IPS-18a (cell line): ENCODE results near the gene USP28.
"Not testable (repeated sequence)": the region's sequence is repeated elsewhere in the genome, so short reads cannot be mapped to it uniquely, and the experiment has no call there.

Source experiments
- H3K27ac ChIP-seq: one replicate; pipeline ENCODE4 v1.5.1; 2013; ENCODE audit warnings: low read length
- H3K27me3 ChIP-seq: one replicate; pipeline ENCODE4 v1.6.1; 2013; ENCODE audit warnings: mild to moderate bottlenecking, low read length; ENCODE audit not compliant: control insufficient read depth, insufficient read depth
- H3K36me3 ChIP-seq: one replicate; pipeline ENCODE4 v1.6.1; 2013; ENCODE audit warnings: low read depth, low read length; ENCODE audit not compliant: control insufficient read depth
- H3K4me1 ChIP-seq: one replicate; pipeline ENCODE4 v1.6.1; 2013; ENCODE audit warnings: low read depth, low read length; ENCODE audit not compliant: control insufficient read depth
- H3K4me3 ChIP-seq: one replicate; pipeline ENCODE4 v1.5.1; 2013; ENCODE audit warnings: low read length
- H3K9ac ChIP-seq: one replicate; pipeline ENCODE4 v1.6.1; 2013; ENCODE audit warnings: mild to moderate bottlenecking, low read length, moderate library complexity
- H3K9me3 ChIP-seq: one replicate; pipeline ENCODE4 v1.6.1; 2013; ENCODE audit warnings: low read depth, low read length; ENCODE audit not compliant: control insufficient read depth

USP28 gene

DNA sequence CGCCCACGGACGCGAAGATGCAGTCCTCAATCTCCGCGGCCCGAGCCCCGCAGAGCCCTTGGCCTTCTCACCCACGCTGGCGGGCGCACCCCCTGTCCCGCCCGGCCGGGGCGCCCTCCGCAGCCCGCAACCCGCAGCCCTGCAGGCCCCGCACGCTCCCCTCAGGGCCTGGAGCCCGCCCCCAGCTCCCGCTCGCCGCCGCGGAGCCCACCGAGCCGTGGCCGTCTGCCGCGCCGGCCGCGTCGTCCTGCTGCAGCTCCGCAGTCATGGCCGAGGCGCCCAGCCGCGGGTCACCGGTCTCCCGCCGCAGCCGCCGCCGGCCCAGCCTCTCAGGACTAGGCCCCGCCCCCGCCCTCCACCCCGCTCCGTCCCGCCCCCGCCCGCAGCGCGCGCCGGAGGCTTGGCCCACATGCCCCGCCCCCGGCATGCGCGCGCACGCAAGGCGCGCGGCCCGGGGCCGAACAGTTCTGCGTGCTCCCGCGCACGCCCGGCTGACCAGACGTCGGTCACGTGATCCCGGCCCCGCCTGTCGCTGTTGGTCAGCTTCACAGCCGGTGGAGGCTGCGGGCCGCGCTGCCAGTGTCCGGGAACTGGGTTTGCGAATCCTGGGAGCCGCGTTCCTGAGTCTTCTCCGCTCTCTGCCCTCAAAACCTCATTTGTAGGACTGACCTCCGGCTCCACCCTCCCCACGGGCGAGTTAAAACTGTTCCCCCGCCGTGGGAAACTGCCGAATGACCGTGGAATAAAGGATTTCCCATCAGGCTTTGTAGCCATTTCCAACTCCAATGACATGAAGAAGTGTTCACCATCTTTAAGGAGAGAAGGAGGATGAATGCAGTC lies at the start of gene USP28:
Gene USP28, minus strand, starts transcription at position 339 of the 840 bp plus-strand sequence. Its CDS starts 71 bp downstream, at position 268.
- Histone ChIP-seq H3K9ac (peak within 1 kb of the TSS; percentile 83), H3K36me3 (peaks cover 5% of the 10 kb centered on the region), H3K4me3 (peak within 1 kb of the TSS; percentile 85), H3K27me3 (no peaks in the 10 kb centered on the region), H3K4me1 (peaks cover 19% of the 10 kb centered on the region), H3K27ac (peak within 1 kb of the TSS; percentile 96), H3K9me3 (no peaks in the 10 kb centered on the region)

GRCh38 chr11:113923572-113923971 lies 48.2 kb upstream of the USP28 start:
- no peak overlapping the region for H3K4me3 ChIP-seq
- H3K36me3 ChIP-seq = no peaks in the 10 kb centered on the region
- no peaks in the 10 kb centered on the region for H3K9me3 ChIP-seq
- H3K9ac ChIP-seq = no peak overlapping the region
- H3K4me1 ChIP-seq = no peaks in the 10 kb centered on the region
- no peaks in the 10 kb centered on the region for H3K27me3 ChIP-seq
- H3K27ac ChIP-seq = no peak overlapping the region

DNA sequence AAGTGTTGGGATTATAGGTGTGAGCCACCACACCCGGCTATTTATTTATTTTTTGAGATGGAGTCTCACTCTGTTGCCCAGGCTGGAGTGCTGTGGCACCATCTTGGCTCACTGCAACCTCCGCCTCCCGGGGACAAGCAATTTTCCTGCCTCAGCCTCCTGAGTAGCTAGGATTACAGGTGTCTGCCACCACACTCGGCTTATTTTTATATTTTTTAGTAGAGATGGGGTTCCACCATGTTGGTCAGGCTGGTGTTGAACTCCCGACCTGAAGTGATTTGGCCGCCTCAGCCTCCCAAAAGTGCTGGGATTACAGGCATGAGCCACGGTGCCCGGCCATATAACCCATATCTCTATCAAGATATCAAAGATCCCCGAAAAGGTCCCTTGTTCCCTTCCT lies 36.1 kb upstream of the USP28 start:
- not testable (repeated sequence) for H3K4me3 ChIP-seq, H3K36me3 ChIP-seq, H3K9ac ChIP-seq, H3K27ac ChIP-seq, H3K27me3 ChIP-seq, H3K4me1 ChIP-seq, H3K9me3 ChIP-seq

GRCh38 chr11:113908098-113908497 lies 32.7 kb upstream of the USP28 start:
- Histone ChIP-seq H3K4me1 (peaks cover 7% of the 10 kb centered on the region), H3K27ac (no peak overlapping the region), H3K27me3 (no peaks in the 10 kb centered on the region), H3K9ac (no peak overlapping the region), H3K4me3 (no peak overlapping the region), H3K9me3 (no peaks in the 10 kb centered on the region), H3K36me3 (no peaks in the 10 kb centered on the region)

- H3K27me3 ChIP-seq = no peaks in the 10 kb centered on the region
Measured at GRCh38 chr11:113907681-113908080, 32.3 kb upstream of the USP28 start.

GRCh38 chr11:113907152-113907551 lies 31.8 kb upstream of the USP28 start:
- no peaks in the 10 kb centered on the region for H3K9me3 ChIP-seq
- H3K4me3 ChIP-seq = no peak overlapping the region
- peaks cover 7% of the 10 kb centered on the region for H3K4me1 ChIP-seq
- no peak overlapping the region for H3K27ac ChIP-seq
- H3K9ac ChIP-seq = no peak overlapping the region
- H3K27me3 ChIP-seq = no peaks in the 10 kb centered on the region
- no peaks in the 10 kb centered on the region for H3K36me3 ChIP-seq

More at GRCh38 chr11:113907681-113908080, 32.3 kb upstream of the USP28 start:
- Histone ChIP-seq H3K4me3 (no peak overlapping the region), H3K9me3 (no peaks in the 10 kb centered on the region), H3K9ac (no peak overlapping the region), H3K27ac (no peak overlapping the region), H3K36me3 (no peaks in the 10 kb centered on the region), H3K4me1 (peaks cover 7% of the 10 kb centered on the region)

DNA sequence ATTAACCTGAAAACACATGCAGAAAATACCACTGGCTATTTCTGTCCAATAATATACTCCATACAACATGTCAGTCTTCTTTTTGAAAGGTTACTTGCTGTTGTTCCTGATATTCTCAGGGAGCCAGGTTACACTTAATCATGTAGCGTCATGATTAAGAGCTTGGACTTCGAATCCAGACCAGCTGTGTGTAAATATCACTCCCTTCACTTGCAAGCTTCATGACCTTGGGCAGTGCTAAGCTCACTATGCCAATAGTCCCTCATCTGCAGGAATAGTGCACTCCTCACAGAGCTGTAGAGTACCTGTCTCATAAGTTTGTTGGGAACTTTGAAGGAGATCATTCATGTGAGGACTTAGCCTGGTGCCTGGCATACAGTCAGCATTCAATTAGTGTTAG lies 31.1 kb upstream of the USP28 start:
- no peak overlapping the region for H3K27ac ChIP-seq
- no peaks in the 10 kb centered on the region for H3K27me3 ChIP-seq
- peaks cover 7% of the 10 kb centered on the region for H3K4me1 ChIP-seq
- H3K9ac ChIP-seq = no peak overlapping the region
- H3K9me3 ChIP-seq = no peaks in the 10 kb centered on the region
- no peaks in the 10 kb centered on the region for H3K36me3 ChIP-seq
- no peak overlapping the region for H3K4me3 ChIP-seq

DNA sequence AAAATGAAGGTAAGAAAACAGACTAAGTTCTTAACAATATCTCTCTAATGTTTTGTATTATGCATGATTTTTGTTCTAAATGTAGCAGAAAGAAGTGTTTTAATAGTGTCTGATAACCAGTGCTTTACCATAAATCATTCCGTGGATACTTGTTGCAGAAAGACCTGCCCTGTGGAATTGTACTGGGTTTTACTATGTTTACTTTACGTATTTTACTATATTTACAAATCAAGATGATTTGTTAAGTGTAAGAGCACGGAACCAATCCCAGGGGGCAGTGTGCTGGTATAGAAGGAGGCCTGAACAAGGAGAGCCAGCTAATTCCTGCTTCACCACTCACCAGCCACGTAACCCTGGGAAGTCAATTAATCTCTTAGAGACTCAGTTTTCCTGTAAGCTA lies 30.7 kb upstream of the USP28 start:
- H3K4me1 ChIP-seq = peaks cover 7% of the 10 kb centered on the region
- no peak overlapping the region for H3K4me3 ChIP-seq
- H3K36me3 ChIP-seq = no peaks in the 10 kb centered on the region
- H3K27ac ChIP-seq = no peak overlapping the region
- H3K27me3 ChIP-seq = no peaks in the 10 kb centered on the region
- H3K9me3 ChIP-seq = no peaks in the 10 kb centered on the region
- no peak overlapping the region for H3K9ac ChIP-seq

GRCh38 chr11:113904379-113905101 lies 29.2 kb upstream of the USP28 start, which contains the start of gene HTR3B:
Gene HTR3B (plus strand): TSS chr11:113904796. CDS start chr11:113904934, 138 bp downstream.
- no peak within 1 kb of the TSS for H3K27ac ChIP-seq
- peaks cover 7% of the 10 kb centered on the region for H3K4me1 ChIP-seq
- no peak within 1 kb of the TSS for H3K9ac ChIP-seq
- H3K4me3 ChIP-seq = no peak within 1 kb of the TSS
- no peaks in the 10 kb centered on the region for H3K36me3 ChIP-seq
- no peaks in the 10 kb centered on the region for H3K9me3 ChIP-seq
- no peaks in the 10 kb centered on the region for H3K27me3 ChIP-seq

GRCh38 chr11:113901141-113901540 lies 25.8 kb upstream of the USP28 start:
- Histone ChIP-seq H3K4me1 (peaks cover 16% of the 10 kb centered on the region), H3K9ac (no peak overlapping the region), H3K27me3 (no peaks in the 10 kb centered on the region), H3K4me3 (no peak overlapping the region), H3K9me3 (no peaks in the 10 kb centered on the region), H3K27ac (no peak overlapping the region), H3K36me3 (no peaks in the 10 kb centered on the region)

DNA sequence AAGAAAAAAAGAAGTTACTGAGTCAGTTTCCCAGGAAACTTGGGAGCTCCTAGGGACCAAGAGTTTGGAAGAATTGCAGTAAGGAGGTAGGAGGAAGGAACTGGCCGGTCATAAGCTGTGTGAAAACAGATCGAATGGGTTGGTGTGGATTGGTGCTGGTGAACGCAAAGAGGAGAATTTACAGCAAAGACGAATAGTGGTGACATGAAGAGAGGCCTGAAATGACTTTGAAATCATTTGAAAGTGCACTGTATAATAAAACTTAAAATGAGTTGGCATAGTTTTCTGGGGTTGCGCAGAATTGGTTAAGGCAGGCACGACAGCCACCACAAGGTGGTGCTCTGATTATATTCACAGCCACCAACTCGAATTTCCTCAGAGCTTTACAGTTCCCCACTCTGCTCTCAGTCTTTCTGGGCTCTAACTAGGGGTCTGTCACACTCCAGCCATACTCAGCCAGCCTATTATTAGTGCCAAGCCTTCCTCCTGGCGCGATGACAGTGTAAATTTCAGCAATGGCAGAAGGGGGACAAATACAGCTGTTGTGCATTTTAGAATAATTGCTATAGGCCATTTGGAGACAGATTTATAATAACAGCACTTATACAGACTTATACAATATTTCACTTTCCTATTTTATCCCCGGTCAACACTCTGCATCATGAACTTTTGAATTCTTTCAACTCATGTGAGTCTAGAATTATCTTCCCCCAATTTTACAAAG lies 20.9 kb upstream of the USP28 start:
- Histone ChIP-seq H3K27ac (no peak overlapping the region), H3K4me3 (no peak overlapping the region), H3K36me3 (no peaks in the 10 kb centered on the region), H3K27me3 (no peaks in the 10 kb centered on the region), H3K9me3 (no peaks in the 10 kb centered on the region), H3K4me1 (peaks cover 21% of the 10 kb centered on the region), H3K9ac (no peak overlapping the region)
